ENCODE measurements around the gene PNPLA3. TPM values are rescaled to one million over a fixed set of nuclear protein-coding genes. Genes with fewer than 3 reads are reported as not detected.
A peak's percentile ranks its signal among the peaks of the same experiment; 100 is the strongest.

Gene PNPLA3
- total RNA-seq, 1 donor from 2014 or later, result 6.1 TPM

DNA sequence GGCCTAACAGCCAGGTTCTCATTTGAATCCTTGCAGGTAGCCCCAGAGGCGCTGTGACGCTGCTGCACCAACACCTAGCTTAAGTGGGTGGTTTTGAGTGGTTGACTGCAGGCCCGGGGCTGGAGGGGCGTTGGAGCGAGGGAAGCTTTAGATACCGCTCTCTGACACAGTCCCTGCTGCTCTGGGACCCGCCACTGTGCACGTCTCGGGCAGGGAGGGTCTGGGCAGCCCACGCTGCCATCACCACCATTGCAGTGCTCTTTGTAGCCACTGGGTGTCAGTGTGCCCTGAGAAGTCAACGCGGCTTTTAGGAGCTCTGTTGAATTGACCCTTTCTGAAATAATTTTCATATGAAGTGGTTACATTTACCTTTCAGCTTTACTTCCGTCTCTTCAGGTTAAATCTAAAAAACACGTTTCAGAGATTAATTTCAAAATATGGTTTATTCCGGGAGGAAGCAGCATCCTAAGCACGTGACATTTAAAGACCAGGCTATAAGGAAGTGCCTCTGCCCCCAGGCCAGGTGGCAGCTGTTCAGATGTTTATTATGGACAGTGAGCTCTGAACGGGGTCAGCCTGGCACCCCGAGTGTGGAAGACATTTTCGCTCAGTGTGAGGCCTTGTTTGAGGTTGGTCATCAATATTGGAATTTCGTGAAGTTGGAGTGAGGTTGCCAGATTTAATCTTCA is 69.6 kb downstream of the PNPLA3 start:
- DNase-seq (ENCODE audit: low spot score in 2 of 2, unreplicated experiment in 2 of 2), result peak; percentile 39 to 77
- TF ChIP-seq, protein P1, sequence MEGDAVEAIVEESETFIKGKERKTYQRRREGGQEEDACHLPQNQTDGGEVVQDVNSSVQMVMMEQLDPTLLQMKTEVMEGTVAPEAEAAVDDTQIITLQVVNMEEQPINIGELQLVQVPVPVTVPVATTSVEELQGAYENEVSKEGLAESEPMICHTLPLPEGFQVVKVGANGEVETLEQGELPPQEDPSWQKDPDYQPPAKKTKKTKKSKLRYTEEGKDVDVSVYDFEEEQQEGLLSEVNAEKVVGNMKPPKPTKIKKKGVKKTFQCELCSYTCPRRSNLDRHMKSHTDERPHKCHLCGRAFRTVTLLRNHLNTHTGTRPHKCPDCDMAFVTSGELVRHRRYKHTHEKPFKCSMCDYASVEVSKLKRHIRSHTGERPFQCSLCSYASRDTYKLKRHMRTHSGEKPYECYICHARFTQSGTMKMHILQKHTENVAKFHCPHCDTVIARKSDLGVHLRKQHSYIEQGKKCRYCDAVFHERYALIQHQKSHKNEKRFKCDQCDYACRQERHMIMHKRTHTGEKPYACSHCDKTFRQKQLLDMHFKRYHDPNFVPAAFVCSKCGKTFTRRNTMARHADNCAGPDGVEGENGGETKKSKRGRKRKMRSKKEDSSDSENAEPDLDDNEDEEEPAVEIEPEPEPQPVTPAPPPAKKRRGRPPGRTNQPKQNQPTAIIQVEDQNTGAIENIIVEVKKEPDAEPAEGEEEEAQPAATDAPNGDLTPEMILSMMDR (IDR thresholded peaks at IDR 0.05; ENCODE audit: unreplicated experiment), result peak; percentile 86
- Mint-ChIP-seq H3K27ac (peak overlapping the region; percentile 19), H3K4me1 (peaks cover 7% of the 10 kb centered on the region), H3K27me3 (ENCODE audit: low read depth) (no peaks in the 10 kb centered on the region), H3K4me3 (no peak overlapping the region), H3K36me3 (peaks cover 42% of the 10 kb centered on the region), H3K9me3 (no peaks in the 10 kb centered on the region)

DNA sequence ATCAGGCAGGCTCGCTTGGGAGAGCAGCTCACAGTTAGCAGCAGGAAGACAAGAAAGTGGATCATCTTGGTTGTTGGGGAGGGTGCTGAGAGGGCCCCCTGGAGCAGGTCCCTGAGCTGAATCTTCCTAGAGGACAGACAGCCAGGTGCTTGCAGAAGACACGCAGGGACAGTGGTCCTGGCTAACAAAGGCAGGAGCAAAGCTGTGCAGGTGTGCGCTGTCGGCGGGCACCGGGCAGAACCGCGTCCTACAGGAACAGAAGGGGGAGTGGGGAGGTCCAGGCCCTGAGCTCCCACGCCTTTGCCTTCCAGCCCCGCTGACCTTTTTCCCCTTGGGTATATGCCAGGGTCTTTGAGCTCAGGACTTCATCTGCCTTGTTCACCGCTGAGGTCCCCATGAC is 70.4 kb downstream of the PNPLA3 start:
- H3K9me3 Mint-ChIP-seq, result no peaks in the 10 kb centered on the region
- no peak overlapping the region for H3K27ac Mint-ChIP-seq
- TF ChIP-seq, protein P1 (IDR thresholded peaks at IDR 0.05; ENCODE audit: unreplicated experiment), result no peak
- peaks cover 46% of the 10 kb centered on the region for H3K36me3 Mint-ChIP-seq
- H3K27me3 Mint-ChIP-seq (ENCODE audit: low read depth), result no peaks in the 10 kb centered on the region
- peaks cover 7% of the 10 kb centered on the region for H3K4me1 Mint-ChIP-seq
- no peak overlapping the region for H3K4me3 Mint-ChIP-seq
- DNase-seq (ENCODE audit: low spot score in 2 of 2, unreplicated experiment in 2 of 2), result no peak

DNA sequence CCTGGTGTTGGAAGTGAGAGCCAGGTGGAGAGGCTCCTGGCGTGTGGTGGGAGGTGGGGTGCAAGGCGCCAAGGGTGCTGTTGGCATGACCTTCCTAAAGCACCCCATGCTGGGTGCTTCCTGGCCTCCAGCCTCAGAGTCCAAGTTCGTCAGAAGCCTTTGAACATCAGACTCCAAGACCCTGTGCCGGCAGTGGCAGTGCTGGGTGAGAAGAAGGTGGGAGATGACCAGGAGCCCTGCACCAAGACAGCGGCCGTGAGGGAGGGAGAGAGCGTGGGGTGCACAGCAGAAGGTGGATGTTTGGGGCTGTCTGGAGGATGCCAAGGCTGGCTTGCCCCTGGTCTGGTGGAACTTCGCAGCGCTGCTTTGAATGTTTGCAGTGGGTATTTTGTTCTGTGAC is 70.8 kb downstream of the PNPLA3 start:
- H3K4me3 Mint-ChIP-seq, result no peak overlapping the region
- no peaks in the 10 kb centered on the region for H3K9me3 Mint-ChIP-seq
- no peak overlapping the region for H3K27ac Mint-ChIP-seq
- peaks cover 7% of the 10 kb centered on the region for H3K4me1 Mint-ChIP-seq
- H3K36me3 Mint-ChIP-seq, result peaks cover 49% of the 10 kb centered on the region
- no peak for DNase-seq (ENCODE audit: low spot score in 2 of 2, unreplicated experiment in 2 of 2)
- no peaks in the 10 kb centered on the region for H3K27me3 Mint-ChIP-seq (ENCODE audit: low read depth)
- TF ChIP-seq, protein P1 (IDR thresholded peaks at IDR 0.05; ENCODE audit: unreplicated experiment), result no peak

DNA sequence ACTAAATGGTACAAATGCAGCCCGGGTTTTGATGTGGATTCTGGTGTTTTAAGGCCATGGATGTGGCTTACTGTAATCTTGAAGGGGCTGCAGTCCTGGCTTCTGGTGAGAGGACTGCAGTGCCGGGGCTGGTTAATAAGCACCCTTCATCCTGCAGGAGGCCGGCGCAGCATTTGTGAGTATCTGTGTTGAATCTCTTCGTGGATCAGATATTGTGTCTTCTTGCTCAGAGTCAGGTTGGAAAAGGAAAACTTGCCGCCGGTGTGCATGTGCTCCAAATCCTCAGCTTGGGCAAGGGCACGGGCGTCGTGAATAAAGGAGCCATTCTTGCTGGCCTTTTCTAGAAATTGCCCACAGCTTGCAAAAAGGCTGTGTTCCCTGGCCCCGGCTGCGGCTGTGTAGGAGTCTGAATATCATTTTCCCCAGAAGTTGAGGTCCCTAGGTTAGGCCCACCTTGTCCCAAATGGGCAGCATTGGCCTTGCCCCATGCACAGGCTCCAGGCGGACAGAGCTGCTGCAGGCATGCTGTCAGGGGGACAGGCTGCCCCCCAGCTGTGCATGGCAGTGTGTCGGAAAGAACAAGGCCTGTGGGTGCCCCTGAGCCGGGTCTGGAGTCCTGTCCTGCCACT is 71.6 kb downstream of the PNPLA3 start:
- Mint-ChIP-seq H3K36me3 (peaks cover 47% of the 10 kb centered on the region), H3K9me3 (no peaks in the 10 kb centered on the region), H3K27me3 (ENCODE audit: low read depth) (no peaks in the 10 kb centered on the region), H3K4me3 (no peak overlapping the region), H3K4me1 (peaks cover 7% of the 10 kb centered on the region), H3K27ac (no peak overlapping the region)
- DNase-seq (ENCODE audit: low spot score in 2 of 2, unreplicated experiment in 2 of 2), result no peak
- TF ChIP-seq, protein P1 (IDR thresholded peaks at IDR 0.05; ENCODE audit: unreplicated experiment), result no peak

DNA sequence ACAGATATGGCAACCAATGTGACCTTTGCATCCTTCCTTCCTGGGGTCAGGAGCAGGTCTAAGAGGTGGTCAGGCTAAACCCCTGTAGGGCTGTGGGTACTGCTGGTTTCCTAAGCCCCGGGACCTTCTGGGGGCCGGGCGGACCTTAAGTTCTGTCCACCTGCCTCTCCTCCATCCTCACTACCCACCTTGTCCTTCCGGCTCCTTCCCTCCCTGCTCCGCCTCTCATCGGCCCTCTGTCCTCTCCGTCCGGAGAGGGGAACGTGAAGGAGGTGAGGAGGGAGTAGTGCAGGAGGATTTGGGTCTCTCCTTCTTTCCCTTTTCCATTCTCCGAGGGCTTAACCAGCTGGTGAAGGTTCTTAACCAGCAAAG is 72.2 kb downstream of the PNPLA3 start:
- TF ChIP-seq, protein P1 (IDR thresholded peaks at IDR 0.05; ENCODE audit: unreplicated experiment), result no peak
- Mint-ChIP-seq H3K9me3 (no peaks in the 10 kb centered on the region), H3K27me3 (ENCODE audit: low read depth) (no peaks in the 10 kb centered on the region), H3K27ac (no peak overlapping the region), H3K4me1 (peaks cover 7% of the 10 kb centered on the region), H3K4me3 (no peak overlapping the region), H3K36me3 (peaks cover 45% of the 10 kb centered on the region)
- DNase-seq (ENCODE audit: low spot score in 2 of 2, unreplicated experiment in 2 of 2), result no peak
